IMR-90 (cell line): ENCODE measurements around the gene TNNI3K. TPM values are rescaled to one million over a fixed set of nuclear protein-coding genes. Genes with fewer than 3 reads are reported as not detected.

ENCODE experiments used
- ATAC-seq: fragments of 200-7000 bp; cut with Tn5 transposase; 2 replicates; pipeline ENCODE4 v1.9.1; 2020; ENCODE audit warnings: low read depth, mild to moderate bottlenecking, moderate library complexity
- BruUV-seq: library from RNA; stranded (reverse); fragments of 400-500 nt; replicated peaks from 2 replicates; lab custom pipeline; 2021; lab: Mats Ljungman, UMichigan
- CTCF ChIA-PET: fragments of 300-600 bp; formaldehyde crosslinking; extraction: SDS; loops from one replicate; lab custom pipeline; 2021; ENCODE audit warnings: antibody characterized with exemption; lab: Yijun Ruan, JAX
- POLR2A ChIA-PET: fragments of 300-600 bp; sonication (Branson Sonifier 250); formaldehyde crosslinking; loops from one replicate; lab custom pipeline; 2022; ENCODE audit warnings: antibody characterized with exemption; ENCODE audit not compliant: unreplicated experiment; lab: Charles Lee
- DNase-seq: peaks from one replicate; pipeline ENCODE4 v3.0.0; 2013
- H2AFZ ChIP-seq: replicated peaks from 2 replicates; pipeline ENCODE3; 2013; ENCODE audit warnings: low read length, mild to moderate bottlenecking; ENCODE audit not compliant: poor library complexity
- H2AK5ac ChIP-seq: 2 replicates; pipeline ENCODE4 v1.6.1; 2013; ENCODE audit warnings: low read depth, low read length, inconsistent platforms
- H2AK9ac ChIP-seq: replicated peaks from 2 replicates; pipeline ENCODE3; 2013; ENCODE audit warnings: mild to moderate bottlenecking, low read depth, low read length, moderate library complexity; ENCODE audit not compliant: poor library complexity
- H2BK120ac ChIP-seq: 2 replicates; pipeline ENCODE4 v1.6.1; 2013; ENCODE audit warnings: low read depth, low read length, inconsistent platforms
- H2BK15ac ChIP-seq: 3 replicates; pipeline ENCODE4 v1.6.1; 2013; ENCODE audit warnings: low read depth, low read length, inconsistent platforms
- H2BK20ac ChIP-seq: 2 replicates; pipeline ENCODE4 v1.6.1; 2013; ENCODE audit warnings: low read depth, mild to moderate bottlenecking, inconsistent platforms, low read length, moderate library complexity
- H2BK5ac ChIP-seq: 2 replicates; pipeline ENCODE4 v1.6.1; 2013; ENCODE audit warnings: mild to moderate bottlenecking, low read depth, low read length, inconsistent platforms; ENCODE audit not compliant: poor library complexity, severe bottlenecking
- H3K14ac ChIP-seq: replicated peaks from 2 replicates; pipeline ENCODE4 v1.6.1; 2013; ENCODE audit warnings: low read depth, low read length, inconsistent platforms
- H3K18ac ChIP-seq: 2 replicates; pipeline ENCODE4 v1.6.1; 2013; ENCODE audit warnings: low read depth, low read length, control low read depth
- H3K23ac ChIP-seq: 2 replicates; pipeline ENCODE4 v1.6.1; 2013; ENCODE audit warnings: low read depth, low read length, inconsistent platforms
- H3K27ac ChIP-seq: 2 replicates; pipeline ENCODE4 v1.5.1; 2013; ENCODE audit warnings: mild to moderate bottlenecking, control low read depth, low read length; ENCODE audit not compliant: insufficient read depth
- H3K27me3 ChIP-seq: 2 replicates; pipeline ENCODE4 v1.6.1; 2013; ENCODE audit warnings: low read length; ENCODE audit not compliant: control insufficient read depth, insufficient read depth
- H3K36me3 ChIP-seq: 2 replicates; pipeline ENCODE4 v1.6.1; 2013; ENCODE audit warnings: low read length, mixed read lengths; ENCODE audit not compliant: control insufficient read depth, insufficient read depth
- H3K4ac ChIP-seq: 2 replicates; pipeline ENCODE4 v1.6.1; 2013; ENCODE audit warnings: low read depth, low read length, inconsistent platforms
- H3K4me1 ChIP-seq: 2 replicates; pipeline ENCODE4 v1.6.1; 2013; ENCODE audit warnings: low read length, mixed read lengths; ENCODE audit not compliant: control insufficient read depth, insufficient read depth
- H3K4me2 ChIP-seq: 2 replicates; pipeline ENCODE4 v1.6.1; 2013; ENCODE audit warnings: low read depth, mild to moderate bottlenecking, control low read depth, low read length, moderate library complexity
- H3K4me3 ChIP-seq: 2 replicates; pipeline ENCODE4 v1.5.1; 2013; ENCODE audit warnings: low read depth, mild to moderate bottlenecking, control low read depth, low read length, moderate library complexity; ENCODE audit not compliant: insufficient read depth
- H3K56ac ChIP-seq: 2 replicates; pipeline ENCODE4 v1.6.1; 2013; ENCODE audit warnings: low read length, inconsistent platforms; ENCODE audit not compliant: insufficient read depth; ENCODE audit errors: extremely low read depth
- H3K79me1 ChIP-seq, 2 experiments: 2 replicates each; pipeline ENCODE4 v1.6.1; 2013; ENCODE audit warnings: low read length in 2 of 2, inconsistent platforms in 1 of 2, low read depth in 1 of 2
- H3K9ac ChIP-seq: 2 replicates; pipeline ENCODE4 v1.6.1; 2013; ENCODE audit warnings: low read depth, low read length, control low read depth
- H3K9me1 ChIP-seq: 2 replicates; pipeline ENCODE4 v1.6.1; 2013; ENCODE audit warnings: low read length, inconsistent platforms; ENCODE audit not compliant: insufficient read depth
- H3K9me3 ChIP-seq: 2 replicates; pipeline ENCODE4 v1.6.1; 2013; ENCODE audit warnings: low read length; ENCODE audit not compliant: control insufficient read depth, insufficient read depth
- H4K20me1 ChIP-seq: 2 replicates; pipeline ENCODE4 v1.6.1; 2013; ENCODE audit warnings: low read length, inconsistent platforms; ENCODE audit not compliant: insufficient read depth
- H4K5ac ChIP-seq: 2 replicates; pipeline ENCODE4 v1.6.1; 2013; ENCODE audit warnings: mild to moderate bottlenecking, low read depth, low read length, control low read depth
- H4K8ac ChIP-seq, 2 experiments: 2 replicates each; pipeline ENCODE4 v1.6.1; 2013; ENCODE audit warnings: low read depth in 2 of 2, low read length in 2 of 2, control low read depth in 1 of 2, inconsistent platforms in 1 of 2
- H4K91ac ChIP-seq: 2 replicates; pipeline ENCODE4 v1.6.1; 2013; ENCODE audit warnings: low read depth, low read length, inconsistent platforms; ENCODE audit not compliant: insufficient read depth
- CEBPB ChIP-seq: IDR thresholded peaks from 2 replicates; pipeline ENCODE4 v1.6.1; 2012; ENCODE audit warnings: low read depth, low read length, improper control_type of control experiment
- FOS ChIP-seq: fragments of 150-350 bp; IDR thresholded peaks from 2 replicates; pipeline ENCODE4 v1.6.1; 2016; ENCODE audit warnings: low read depth, low read length
- MAZ ChIP-seq: IDR thresholded peaks from 2 replicates; pipeline ENCODE4 v1.6.1; 2012; ENCODE audit warnings: low read depth, mild to moderate bottlenecking, low read length, improper control_type of control experiment, moderate library complexity, borderline replicate concordance
- MXI1 ChIP-seq: IDR thresholded peaks from 2 replicates; pipeline ENCODE4 v1.6.1; 2012; ENCODE audit warnings: low read depth, mild to moderate bottlenecking, low read length, moderate library complexity, borderline replicate concordance
- NFE2L2 ChIP-seq: fragments of 150-350 bp; IDR thresholded peaks from 2 replicates; pipeline ENCODE4 v1.6.1; 2016; ENCODE audit warnings: low read depth, mild to moderate bottlenecking, low read length
- POLR2A ChIP-seq: IDR thresholded peaks from 2 replicates; pipeline ENCODE4 v1.6.1; 2012; ENCODE audit warnings: mild to moderate bottlenecking, low read depth, low read length
- RAD21 ChIP-seq: IDR thresholded peaks from 2 replicates; pipeline ENCODE4 v1.6.1; 2012; ENCODE audit warnings: low read length, improper control_type of control experiment
- RCOR1 ChIP-seq: IDR thresholded peaks from 2 replicates; pipeline ENCODE4 v1.6.1; 2012; ENCODE audit warnings: mild to moderate bottlenecking, low read length, improper control_type of control experiment; ENCODE audit not compliant: insufficient replicate concordance
- RFX5 ChIP-seq: IDR thresholded peaks from 2 replicates; pipeline ENCODE4 v1.8.0; 2012; ENCODE audit warnings: low read depth, mild to moderate bottlenecking, low read length, moderate library complexity
- SMC3 ChIP-seq: fragments of 150-350 bp; IDR thresholded peaks from 2 replicates; pipeline ENCODE4 v1.6.1; 2016; ENCODE audit warnings: low read depth, mild to moderate bottlenecking, antibody characterized with exemption, low read length, moderate library complexity
- WGBS, 2 experiments: methylation state at CpG; one replicate each; pipeline versions ENCODE4 v1.1.5 to v1.1.7; 2013; ENCODE audit warnings: missing lambda C conversion rate in 2 of 2; ENCODE audit not compliant: insufficient read length in 1 of 2; ENCODE audit errors: extremely low coverage in 2 of 2; 5-methylcytosine and 5-hydroxymethylcytosine counted together
- dilution Hi-C: fragments of 300-500 bp; cut with HindIII; formaldehyde crosslinking; loops from one replicate; pipeline ENCODE4 v1.14.3; 2018; ENCODE audit warnings: low sequenced_read_pairs; ENCODE audit not compliant: unreplicated experiment
- in situ Hi-C: fragments of 300-500 bp; cut with MboI; formaldehyde crosslinking; loops from 3 replicates; pipeline ENCODE4 v1.14.3; 2019; ENCODE audit warnings: low sequenced_read_pairs, inconsistent platforms, mixed read lengths
- intact Hi-C: fragments of 100-400 bp; cut with micrococcal nuclease; formaldehyde crosslinking; loops from 2 replicates; pipeline ENCODE4 v1.10.0; 2022
- polyA plus RNA-seq, 3 experiments: library from polyadenylated mRNA; depleted of rRNA; stranded (reverse); fragments of >200 nt; gene quantifications; 2 replicates each; pipeline ENCODE4 v1.2.3, GENCODE V29; 2012; ENCODE audit warnings: low replicate concordance in 1 of 3
- total RNA-seq: library from RNA; depleted of rRNA; stranded (reverse); fragments of >200 nt; gene quantifications from 2 replicates; pipeline ENCODE4 v1.2.3, GENCODE V29; 2012
- TF ChIP-seq, protein P1 (sequence below): fragments of 150-350 bp; IDR thresholded peaks from 2 replicates; pipeline ENCODE4 v1.6.1; 2016; ENCODE audit warnings: low read depth, mild to moderate bottlenecking, low read length, moderate library complexity, borderline replicate concordance
- TF ChIP-seq, protein P2 (sequence below): conservative IDR thresholded peaks from 2 replicates; pipeline ENCODE4 v1.5.1; 2012; ENCODE audit warnings: mild to moderate bottlenecking, low read depth, low read length, improper control_type of control experiment

The TNNI3K gene
- total and polyA plus RNA-seq, 2 of the 4 experiments (the other 2 are of a cell fraction) = 0.90 to 1.3 TPM

GRCh38 chr1:74392186-74392585 lies 157.0 kb downstream of the TNNI3K start:
- Histone ChIP-seq H2BK15ac (no peak overlapping the region), H3K4ac (no peak overlapping the region), H3K4me3 (no peak overlapping the region), H4K20me1 (no peaks in the 10 kb centered on the region), H3K36me3 (no peaks in the 10 kb centered on the region), H3K56ac (no peak overlapping the region), H3K9me1 (no peaks in the 10 kb centered on the region), H2BK5ac (no peak overlapping the region), H4K91ac (no peak overlapping the region), H3K27ac (no peak overlapping the region), H2AK5ac (no peak overlapping the region), H3K18ac (no peak overlapping the region), H4K5ac (no peak overlapping the region), H3K4me1 (peaks cover 9% of the 10 kb centered on the region), H3K27me3 (no peaks in the 10 kb centered on the region), H3K14ac (no peak overlapping the region), H3K9me3 (no peaks in the 10 kb centered on the region), H3K79me1 (no peaks in the 10 kb centered on the region), H3K9ac (no peak overlapping the region), H2AK9ac (no peak overlapping the region), H3K4me2 (no peak overlapping the region), H2AFZ (no peak overlapping the region), H2BK120ac (no peak overlapping the region), H3K23ac (no peak overlapping the region), H2BK20ac (no peak overlapping the region), H4K8ac (no peak overlapping the region)
- ChIA-PET POLR2A (no interaction called here), CTCF (interaction anchor here (1.2 kb wide), 1 partner anchor 14 kb away, joined by 3 read pairs; no protein-coding TSS in a partner anchor)
- WGBS, 2 experiments = no CpG with 5 or more reads among the region's 3 CpGs
- TF ChIP-seq MXI1 = no peak
- TF ChIP-seq RCOR1 = no peak
- no peak for TF ChIP-seq MAZ
- TF ChIP-seq, protein P1, sequence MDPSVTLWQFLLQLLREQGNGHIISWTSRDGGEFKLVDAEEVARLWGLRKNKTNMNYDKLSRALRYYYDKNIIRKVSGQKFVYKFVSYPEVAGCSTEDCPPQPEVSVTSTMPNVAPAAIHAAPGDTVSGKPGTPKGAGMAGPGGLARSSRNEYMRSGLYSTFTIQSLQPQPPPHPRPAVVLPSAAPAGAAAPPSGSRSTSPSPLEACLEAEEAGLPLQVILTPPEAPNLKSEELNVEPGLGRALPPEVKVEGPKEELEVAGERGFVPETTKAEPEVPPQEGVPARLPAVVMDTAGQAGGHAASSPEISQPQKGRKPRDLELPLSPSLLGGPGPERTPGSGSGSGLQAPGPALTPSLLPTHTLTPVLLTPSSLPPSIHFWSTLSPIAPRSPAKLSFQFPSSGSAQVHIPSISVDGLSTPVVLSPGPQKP = no peak
- TF ChIP-seq FOS = no peak
- TF ChIP-seq RFX5 = no peak
- no peak for TF ChIP-seq NFE2L2
- TF ChIP-seq, protein P2, sequence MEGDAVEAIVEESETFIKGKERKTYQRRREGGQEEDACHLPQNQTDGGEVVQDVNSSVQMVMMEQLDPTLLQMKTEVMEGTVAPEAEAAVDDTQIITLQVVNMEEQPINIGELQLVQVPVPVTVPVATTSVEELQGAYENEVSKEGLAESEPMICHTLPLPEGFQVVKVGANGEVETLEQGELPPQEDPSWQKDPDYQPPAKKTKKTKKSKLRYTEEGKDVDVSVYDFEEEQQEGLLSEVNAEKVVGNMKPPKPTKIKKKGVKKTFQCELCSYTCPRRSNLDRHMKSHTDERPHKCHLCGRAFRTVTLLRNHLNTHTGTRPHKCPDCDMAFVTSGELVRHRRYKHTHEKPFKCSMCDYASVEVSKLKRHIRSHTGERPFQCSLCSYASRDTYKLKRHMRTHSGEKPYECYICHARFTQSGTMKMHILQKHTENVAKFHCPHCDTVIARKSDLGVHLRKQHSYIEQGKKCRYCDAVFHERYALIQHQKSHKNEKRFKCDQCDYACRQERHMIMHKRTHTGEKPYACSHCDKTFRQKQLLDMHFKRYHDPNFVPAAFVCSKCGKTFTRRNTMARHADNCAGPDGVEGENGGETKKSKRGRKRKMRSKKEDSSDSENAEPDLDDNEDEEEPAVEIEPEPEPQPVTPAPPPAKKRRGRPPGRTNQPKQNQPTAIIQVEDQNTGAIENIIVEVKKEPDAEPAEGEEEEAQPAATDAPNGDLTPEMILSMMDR = no peak
- TF ChIP-seq POLR2A = no peak
- no peak for TF ChIP-seq CEBPB
- no peak for TF ChIP-seq SMC3
- no peak for TF ChIP-seq RAD21
- ATAC-seq = no peak
- DNase-seq = no peak
- no TSS peak for BruUV-seq
- intact Hi-C loops (no loop called here), in situ Hi-C loops (no loop called here), dilution Hi-C loops (no loop called here)
